HG02981 (cell line): ENCODE results near the gene CSTPP1.
"Not testable (repeated sequence)": the region's sequence is repeated elsewhere in the genome, so short reads cannot be mapped to it uniquely, and the experiment has no call there.

ENCODE experiments used
- ATAC-seq: cut with Tn5 transposase; IDR thresholded peaks from one replicate; pipeline ENCODE4 v1.9.1; 2021; ENCODE audit warnings: mild to moderate bottlenecking, moderate library complexity; ENCODE audit not compliant: unreplicated experiment

Gene CSTPP1

GRCh38 chr11:47093541-47093940, 157.0 kb downstream of the CSTPP1 start:
- ATAC-seq: no peak

- ATAC-seq: not testable (repeated sequence)
Observed at GRCh38 chr11:47096871-47097270, 160.3 kb downstream of the CSTPP1 start.

- ATAC-seq: not testable (repeated sequence)
Observed at GRCh38 chr11:47098223-47098622, 161.7 kb downstream of the CSTPP1 start.

GRCh38 chr11:47099214-47099917, 162.8 kb downstream of the CSTPP1 start:
- ATAC-seq: no peak

DNA sequence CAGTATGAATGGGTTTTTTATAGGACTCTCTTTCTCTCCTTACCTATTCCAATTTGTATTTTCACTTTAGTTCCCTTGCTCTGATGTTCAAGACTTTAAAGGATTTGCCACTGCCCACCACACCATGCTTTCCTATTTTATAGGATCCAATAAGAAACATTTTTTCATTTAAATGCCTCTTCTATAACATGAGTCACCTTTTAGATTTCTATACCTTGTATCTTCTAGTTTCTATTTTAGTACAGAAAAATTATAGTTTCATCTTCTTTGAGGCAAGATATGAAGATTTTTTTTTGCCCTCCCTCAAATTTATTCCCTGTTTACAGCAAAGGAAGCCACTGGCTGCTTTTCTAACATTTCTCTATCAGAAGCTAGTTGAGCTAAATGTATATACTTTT, 163.4 kb downstream of the CSTPP1 start:
- ATAC-seq: no peak

- ATAC-seq: no peak
Observed at GRCh38 chr11:47101406-47101805, 164.8 kb downstream of the CSTPP1 start.

DNA sequence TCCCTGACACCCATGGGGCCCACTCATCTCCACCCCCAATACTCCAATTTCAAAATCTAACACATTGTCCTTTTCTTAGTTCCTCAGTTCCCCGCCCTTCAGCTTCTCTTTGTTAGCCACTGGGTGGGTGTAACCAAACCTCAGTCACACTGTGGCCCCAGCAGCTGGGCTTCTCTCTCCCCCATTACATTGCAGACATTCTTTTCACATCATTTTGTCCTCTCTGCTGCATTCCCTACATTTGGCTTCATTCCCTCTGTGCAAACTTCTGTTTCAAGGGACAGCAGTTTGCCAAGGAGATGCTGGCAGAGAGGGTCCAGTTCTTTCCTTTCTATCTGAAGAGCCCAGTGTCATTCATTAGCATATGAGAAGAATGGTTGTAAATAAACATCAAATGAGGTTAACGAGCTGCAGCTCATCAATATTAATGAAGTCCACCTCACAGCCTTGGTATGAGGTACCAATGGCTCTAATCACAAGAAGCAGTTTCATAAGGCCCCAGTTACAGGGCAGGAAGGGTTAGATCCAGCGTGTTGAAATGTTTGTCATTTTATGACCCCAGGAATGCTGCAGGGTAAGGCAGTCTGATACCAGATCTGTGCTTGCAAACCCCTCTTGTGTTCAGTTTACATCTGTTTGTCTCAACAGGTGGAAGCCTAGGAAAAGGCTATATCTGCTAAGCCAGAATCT, 167.8 kb downstream of the CSTPP1 start:
- no peak for ATAC-seq

DNA sequence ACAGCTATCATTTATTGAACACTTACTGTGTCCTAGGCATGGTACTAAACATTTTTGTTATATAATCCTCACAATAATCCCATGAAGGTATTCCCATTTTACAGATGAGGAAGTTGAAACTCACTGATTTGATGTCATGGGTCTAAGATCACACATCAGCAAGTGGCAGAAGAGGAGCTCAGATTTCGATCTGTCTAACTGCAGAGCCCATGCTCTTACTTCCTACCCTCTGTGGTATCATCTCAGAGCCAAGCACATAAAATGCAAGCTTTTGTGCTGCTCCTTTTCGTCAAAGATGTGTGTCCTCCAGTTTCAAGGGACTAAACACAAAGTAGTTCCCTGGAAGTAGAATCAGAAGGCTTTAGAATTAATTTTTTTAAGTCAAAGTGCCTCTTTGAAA, 169.0 kb downstream of the CSTPP1 start:
- no peak for ATAC-seq

DNA sequence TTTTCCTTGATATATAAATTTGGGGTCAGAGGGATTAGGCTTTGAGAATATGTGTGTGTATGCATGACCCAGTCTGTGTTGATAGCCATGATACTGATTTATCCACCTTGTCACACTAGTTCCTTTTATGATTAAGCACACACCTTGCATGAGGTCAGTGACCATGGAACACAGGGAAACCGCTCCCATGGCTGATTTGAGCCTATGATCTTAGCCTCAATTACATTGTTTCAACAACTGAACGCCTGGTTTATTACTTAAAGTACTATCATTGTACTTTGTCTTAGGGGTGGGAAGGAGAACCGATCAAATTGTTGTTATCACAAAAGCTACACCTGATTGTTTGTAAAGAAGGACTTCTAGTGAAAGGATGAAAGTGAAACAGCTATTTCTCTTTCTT, 169.4 kb downstream of the CSTPP1 start:
- ATAC-seq: no peak

DNA sequence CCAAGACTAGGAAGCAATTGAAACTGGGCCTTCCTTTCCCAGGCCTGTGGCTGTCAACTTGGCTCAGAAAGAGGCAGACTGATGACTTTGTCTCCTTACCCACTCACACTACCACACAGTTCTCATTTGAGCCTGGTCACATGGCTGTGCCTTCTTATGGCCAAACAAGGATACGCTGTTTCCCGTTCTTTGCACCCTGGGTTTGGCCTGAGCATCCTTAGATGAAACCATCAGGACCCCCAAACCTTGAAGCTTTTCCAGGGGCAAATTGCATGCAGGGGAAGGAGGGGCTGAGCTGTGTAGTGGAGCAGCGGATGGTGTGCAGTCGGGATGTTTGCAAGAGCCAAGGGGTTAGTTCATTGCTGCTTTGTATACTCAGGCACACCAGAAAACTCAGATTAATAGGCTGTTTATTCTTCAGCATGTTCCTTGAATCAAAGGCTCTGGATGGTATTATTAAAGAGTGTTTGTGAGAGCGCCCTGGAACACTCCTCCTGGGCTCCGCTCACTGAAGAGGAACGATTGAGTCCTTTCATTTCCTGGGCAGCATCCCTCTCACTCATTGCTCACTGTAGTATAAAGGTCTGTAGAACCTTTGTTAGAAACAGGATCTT, 170.3 kb downstream of the CSTPP1 start:
- no peak for ATAC-seq

DNA sequence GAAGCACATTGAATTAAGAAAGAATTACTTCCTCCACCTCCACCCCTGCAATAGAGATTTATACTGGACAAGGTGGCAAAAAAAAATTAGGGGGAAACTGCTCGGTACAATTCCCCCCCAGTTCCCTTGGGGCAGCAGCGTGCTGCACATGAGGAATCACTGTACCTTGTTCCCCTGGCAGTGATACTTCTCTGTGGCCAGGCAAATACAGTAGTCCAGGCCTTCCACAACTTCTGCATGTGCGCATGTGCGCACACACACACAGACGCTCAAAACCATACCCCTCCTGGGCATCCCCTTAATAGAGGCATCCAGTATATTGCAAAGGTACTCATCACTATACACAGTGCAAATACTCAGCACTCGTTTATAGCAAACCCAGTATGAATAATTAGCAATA, 171.2 kb downstream of the CSTPP1 start:
- no peak for ATAC-seq

GRCh38 chr11:47108214-47108613, 171.7 kb downstream of the CSTPP1 start:
- no peak for ATAC-seq

GRCh38 chr11:47109051-47109726, 172.6 kb downstream of the CSTPP1 start:
- no peak for ATAC-seq

DNA sequence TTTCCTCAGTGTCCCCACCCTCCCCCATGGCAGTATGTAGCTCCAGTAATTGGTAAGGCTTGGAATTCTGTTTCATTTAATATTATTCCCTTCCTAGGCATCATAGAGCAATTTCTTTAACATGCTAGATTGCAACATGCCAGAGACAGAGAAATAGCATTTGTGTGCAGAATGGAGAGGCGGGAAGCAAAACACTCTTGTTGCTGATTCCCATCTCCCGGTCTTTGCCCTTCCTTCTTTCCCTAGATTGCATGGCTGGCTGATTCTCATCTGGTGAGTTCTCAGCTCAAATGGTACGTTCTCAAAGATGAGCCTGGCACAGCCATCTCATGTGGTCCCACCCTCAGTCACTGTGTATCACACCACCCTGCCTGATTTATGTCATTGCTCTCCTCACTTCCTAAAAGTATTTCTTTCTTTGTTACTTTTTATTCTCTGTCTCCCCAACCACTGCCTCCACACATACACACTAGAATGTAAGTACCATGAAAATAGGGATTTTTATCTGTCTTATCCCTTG, 173.2 kb downstream of the CSTPP1 start:
- ATAC-seq: no peak

- peak; percentile 88 for ATAC-seq
Observed at GRCh38 chr11:47111318-47111804, 174.8 kb downstream of the CSTPP1 start.

- not testable (repeated sequence) for ATAC-seq
Observed at GRCh38 chr11:47112941-47113340, 176.4 kb downstream of the CSTPP1 start.

GRCh38 chr11:47118958-47119688, 182.6 kb downstream of the CSTPP1 start:
- ATAC-seq: not testable (repeated sequence)

GRCh38 chr11:47121056-47121455, 184.5 kb downstream of the CSTPP1 start:
- ATAC-seq: no peak

DNA sequence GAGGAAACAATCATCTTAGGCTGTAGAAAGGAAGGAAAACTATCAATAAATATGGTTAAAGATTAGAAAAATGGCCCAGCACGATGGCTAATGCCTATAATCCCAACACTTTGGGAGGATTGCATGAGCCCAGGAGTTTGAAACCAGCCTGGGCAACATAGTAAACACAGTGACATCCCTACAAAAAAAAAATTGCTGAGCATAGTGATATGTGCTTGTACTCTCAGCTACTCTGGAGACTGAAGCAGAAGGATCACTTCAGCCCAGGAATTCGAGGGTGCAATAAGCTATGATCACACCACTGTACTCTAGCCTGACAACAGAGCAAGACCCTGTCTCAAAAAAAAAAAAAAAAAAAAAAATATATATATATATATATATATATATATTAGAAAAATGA, 185.2 kb downstream of the CSTPP1 start:
- no peak for ATAC-seq

GRCh38 chr11:47123094-47123493, 186.5 kb downstream of the CSTPP1 start:
- ATAC-seq: no peak
